NCI-H187 treated with DMSO at 0.1 percent for 48 hours (cell line): ENCODE results near the gene RETREG3.
A peak's percentile ranks its signal among the peaks of the same experiment; 100 is the strongest.
"Not testable (repeated sequence)": the region's sequence is repeated elsewhere in the genome, so short reads cannot be mapped to it uniquely, and the experiment has no call there.

Experiments
- DNase-seq: peaks from one replicate; lab custom pipeline; 2025; lab: John Stamatoyannopoulos, UW

Gene RETREG3

DNA sequence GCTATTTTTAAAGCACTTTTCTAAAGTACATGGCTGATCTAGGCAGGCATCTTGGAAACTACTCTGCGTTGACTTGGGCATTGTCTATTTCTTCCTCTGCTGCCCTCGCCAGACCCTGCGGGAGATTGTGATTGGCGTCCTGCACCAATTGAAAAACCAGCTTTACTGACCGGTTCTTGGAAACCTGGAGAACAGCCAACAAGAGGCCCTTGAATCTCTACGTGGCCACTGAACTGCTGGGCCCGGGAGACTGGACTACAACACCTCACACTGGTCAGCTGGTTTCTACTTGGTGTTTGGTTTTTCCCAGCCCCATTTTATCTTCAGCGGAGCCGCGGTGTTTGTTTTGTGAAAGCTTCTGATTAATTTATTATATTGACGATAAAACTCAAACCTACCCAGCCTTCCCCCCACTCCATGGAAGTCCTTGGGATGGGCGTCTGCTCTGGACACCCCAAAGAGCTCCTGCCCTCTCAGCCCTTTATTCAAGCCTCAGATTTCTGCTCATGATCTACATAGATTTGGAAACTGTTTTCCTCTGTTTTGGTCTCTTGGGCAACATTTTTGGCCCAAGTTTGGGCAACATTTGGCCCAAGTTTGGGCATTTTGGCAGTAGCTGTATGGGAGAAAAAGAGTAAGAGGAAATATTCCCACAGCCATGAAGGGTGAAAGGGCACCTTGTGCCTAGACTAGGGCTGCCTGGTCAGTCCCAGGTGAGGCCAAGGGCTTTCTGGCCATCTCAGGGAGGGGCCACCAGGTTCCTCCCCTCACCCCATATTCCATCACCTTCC is 37.5 kb downstream of the RETREG3 start:
- DNase-seq: no peak

DNA sequence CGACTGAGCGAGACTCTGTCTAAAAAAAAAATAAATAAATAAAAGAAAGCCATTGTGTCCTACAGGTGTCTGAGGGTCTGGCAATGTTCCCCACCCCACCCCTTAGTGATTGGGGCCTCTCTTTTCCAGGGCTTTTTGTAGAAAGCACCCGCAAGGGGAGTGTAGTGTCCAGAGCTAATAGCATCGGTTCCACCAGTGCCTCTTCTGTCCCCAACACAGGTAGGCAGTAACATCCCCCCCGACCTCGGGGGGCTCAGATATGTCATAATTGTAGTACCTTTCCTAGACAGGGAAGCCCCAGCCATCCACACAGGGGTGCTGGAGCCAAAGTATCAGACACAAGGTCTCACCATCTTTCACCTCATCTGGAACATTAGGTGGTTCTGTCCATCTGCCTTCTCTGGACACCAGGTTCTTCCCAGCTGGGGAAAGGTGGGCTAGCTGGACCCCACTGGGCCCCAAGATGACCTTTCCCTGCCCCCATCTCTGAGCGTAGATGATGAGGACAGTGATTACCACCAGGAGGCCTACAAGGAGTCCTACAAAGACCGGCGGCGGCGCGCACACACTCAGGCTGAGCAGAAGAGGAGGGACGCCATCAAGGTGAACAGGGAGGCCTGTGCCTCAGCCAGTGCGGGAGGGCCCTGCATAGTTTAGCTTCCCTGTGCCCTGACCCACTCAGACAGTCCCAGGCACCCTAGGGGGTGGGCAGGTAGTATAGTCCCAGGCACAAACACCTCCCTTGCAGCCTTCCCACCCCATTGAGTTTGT is 40.6 kb downstream of the RETREG3 start:
- no peak for DNase-seq

DNA sequence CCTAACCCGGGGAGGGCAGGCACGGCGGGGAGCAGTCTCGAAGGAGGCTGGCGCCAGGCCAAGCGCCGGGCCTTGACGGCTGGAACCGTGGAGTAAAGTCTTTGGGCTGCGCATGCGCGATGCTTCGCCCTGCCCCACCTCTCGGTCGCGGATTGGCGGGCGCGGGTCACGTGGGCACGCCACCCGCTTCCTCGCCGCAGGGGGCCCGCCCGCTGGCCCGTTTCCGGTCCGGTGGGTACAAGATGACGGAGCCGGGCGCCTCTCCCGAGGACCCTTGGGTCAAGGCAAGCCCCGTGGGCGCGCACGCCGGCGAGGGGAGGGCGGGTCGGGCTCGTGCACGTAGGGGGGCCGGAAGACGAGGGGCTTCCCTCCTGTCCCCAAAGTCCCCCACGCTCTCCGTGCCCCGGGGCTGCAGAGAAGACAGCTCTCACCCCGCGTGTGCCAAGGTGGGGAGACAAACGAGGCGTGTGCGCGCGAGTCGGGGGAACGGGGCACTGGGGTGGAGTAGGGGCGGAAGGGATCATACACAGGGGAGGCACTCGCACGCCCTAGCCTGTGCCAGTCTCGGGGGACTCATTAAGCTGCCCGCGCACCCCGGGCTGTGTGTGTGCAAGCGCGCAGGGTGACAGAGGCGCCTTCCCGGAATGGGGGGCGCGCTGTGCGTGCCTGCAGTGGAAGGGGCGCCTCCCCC is 42.1 kb downstream of the RETREG3 start, which contains the start of gene MLX:
Gene MLX, plus strand, starts transcription at position 218 of the 691 bp plus-strand sequence. Its CDS starts 25 bp downstream, at position 243.
- peak; percentile 54 for DNase-seq

DNA sequence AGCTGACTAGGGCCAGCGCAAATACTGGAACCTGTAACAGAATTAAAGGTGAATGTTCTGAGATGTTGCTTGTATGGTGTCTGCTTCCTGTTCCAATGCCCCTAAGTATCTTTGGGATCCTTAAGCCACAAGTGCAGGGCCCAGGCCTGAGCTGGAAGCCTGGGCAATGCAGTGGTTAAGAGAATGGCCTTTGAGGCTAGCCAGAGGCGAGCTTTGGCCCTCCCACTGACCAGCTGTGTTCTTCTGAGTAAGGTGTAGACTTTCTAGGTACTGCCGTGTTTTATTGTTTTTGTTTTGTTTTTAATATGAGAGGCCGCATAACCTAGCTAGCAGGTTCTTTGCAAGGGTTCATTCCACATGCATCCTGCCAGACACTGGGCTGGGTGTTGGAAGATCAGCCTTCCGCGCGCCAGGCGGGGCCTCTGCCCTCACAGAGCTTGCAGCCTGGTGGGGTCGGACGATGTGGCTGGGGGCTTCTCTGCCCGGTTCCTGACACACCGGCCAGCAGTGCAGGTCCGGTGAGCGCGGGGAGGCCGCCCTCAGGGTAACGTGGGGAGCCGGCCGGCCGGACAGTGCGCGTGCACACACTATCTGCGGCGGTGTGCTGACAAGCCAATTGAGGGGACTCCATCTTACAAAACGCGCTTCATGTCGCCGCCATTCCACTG is 42.8 kb downstream of the RETREG3 start:
- DNase-seq: no peak

DNA sequence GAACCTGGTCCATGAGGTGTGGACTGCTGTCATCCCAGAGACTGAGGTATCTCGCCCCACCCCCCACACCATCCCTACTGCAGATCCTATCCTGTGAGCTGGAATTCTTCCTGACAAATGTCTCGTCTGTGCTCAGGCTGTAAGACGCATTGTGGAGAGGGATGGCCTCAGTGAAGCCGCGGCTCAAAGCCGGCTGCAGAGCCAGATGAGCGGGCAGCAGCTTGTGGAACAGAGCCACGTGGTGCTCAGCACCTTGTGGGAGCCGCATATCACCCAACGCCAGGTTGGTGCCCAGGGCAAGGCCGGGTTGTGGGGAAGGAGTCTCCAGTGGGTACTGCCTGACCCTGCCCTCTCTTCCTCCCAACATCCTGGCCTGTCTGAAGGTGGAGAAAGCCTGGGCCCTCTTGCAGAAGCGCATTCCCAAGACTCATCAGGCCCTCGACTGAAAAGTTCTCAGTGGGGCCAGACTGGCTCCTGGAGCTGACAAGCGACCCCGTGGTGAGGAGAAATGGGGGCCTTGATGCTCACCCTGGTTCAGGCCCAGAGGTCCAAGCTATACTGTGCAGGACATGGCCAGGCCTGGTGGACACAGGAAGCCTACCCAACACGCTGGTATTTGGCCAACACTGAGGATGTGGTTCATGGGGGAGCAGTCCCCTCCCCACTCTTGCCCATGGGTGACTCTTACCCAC is 43.5 kb downstream of the RETREG3 start:
- no peak for DNase-seq

DNA sequence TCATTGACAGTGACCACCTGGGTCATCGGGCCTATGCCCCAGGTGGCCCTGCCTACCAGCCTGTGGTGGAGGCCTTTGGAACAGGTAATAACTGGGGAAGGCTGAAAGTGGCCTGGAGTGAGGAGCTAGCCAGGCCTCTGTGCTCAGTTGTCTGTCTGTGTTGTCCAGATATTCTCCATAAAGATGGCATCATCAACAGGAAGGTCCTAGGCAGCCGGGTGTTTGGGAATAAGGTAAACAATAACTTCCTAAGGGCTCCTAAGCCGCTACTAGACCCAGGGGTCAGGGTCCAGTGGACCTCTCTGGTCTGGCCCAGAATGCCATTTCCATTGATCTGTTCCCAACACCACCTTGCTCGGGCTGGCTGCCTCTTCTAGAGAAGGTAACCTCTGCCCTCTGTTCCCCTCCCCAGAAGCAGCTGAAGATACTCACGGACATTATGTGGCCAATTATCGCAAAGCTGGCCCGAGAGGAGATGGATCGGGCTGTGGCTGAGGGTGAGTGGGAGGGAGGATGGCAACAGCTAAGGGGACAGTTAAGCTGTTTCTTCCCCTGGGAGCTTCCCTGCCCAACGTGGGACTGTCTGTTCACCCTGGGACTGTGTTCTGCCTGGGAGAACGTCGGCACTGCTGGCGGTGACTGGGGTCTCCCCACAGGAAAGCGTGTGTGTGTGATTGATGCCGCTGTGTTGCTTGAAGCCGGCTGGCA is 44.2 kb downstream of the RETREG3 start:
- no peak for DNase-seq

DNA sequence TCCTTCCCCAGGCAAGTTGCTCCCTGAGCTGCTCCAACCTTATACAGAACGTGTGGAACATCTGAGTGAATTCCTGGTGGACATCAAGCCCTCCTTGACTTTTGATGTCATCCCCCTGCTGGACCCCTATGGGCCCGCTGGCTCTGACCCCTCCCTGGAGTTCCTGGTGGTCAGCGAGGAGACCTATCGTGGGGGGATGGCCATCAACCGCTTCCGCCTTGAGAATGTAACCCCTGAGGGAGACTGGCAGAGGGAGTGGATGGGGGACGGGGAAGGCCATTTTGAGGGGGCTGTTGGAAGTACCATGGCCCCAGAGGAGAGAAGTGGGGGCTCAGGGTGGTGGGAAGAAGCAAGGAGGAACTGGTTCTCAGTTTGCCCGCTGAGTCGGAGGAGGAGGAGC is 45.2 kb downstream of the RETREG3 start:
- DNase-seq: no peak

DNA sequence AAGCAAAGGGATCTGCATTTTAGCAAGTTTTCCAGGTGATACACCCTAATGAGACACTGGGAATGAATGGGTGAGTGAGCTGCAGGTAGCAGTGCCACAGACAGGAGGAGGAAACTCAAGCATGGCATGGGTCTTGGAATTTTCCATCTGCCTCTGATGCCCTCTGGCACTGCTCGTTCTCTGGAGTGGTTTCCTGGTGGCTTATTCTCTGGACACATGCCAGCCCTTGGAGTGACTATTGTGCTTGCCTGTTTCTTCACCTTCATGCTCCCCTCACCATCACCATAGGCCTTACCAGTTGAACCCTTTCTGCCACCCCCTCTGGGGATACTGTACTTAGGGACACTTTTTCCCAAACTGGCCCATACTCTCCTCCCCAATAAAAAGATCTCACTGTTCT is 45.6 kb downstream of the RETREG3 start:
- no peak for DNase-seq

DNA sequence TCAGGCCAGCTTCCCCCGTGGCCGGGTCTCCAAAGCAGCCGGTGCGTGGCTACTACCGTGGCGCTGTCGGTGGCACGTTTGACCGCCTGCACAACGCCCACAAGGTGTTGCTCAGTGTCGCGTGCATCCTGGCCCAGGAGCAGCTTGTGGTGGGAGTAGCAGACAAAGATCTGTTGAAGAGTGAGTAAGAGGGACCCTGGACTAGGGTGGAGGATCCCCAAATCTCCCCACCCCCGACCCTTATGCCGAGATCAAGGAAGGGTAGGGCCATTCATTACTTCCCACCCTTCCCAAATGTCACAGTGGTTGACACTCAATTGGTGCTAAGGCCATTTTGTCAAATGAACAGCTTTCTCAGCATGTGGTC is 46.0 kb downstream of the RETREG3 start:
- no peak for DNase-seq

DNA sequence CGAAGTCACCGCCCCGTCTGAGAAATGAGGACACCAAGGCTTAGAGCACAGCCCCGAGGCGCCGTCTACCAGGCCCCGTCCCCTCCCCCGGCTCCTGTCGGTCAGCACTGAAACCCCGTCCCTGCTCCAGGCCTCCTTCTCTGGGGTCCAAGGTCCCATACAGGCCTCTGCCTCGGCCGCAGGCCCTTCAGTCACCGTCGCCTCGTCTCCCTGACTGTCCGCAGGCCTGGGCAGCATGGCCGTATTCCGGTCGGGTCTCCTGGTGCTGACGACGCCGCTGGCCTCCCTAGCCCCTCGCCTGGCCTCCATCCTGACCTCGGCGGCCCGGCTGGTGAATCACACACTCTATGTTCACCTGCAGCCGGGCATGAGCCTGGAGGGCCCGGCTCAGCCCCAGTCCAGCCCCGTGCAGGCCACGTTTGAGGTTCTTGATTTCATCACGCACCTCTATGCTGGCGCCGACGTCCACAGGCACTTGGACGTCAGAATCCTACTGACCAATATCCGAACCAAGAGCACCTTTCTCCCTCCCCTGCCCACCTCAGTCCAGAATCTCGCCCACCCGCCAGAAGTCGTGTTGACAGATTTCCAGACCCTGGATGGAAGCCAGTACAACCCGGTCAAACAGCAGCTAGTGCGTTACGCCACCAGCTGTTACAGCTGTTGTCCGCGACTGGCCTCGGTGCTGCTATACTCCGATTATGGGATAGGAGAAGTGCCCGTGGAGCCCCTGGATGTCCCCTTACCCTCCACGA is 46.6 kb downstream of the RETREG3 start:
- no peak for DNase-seq

DNA sequence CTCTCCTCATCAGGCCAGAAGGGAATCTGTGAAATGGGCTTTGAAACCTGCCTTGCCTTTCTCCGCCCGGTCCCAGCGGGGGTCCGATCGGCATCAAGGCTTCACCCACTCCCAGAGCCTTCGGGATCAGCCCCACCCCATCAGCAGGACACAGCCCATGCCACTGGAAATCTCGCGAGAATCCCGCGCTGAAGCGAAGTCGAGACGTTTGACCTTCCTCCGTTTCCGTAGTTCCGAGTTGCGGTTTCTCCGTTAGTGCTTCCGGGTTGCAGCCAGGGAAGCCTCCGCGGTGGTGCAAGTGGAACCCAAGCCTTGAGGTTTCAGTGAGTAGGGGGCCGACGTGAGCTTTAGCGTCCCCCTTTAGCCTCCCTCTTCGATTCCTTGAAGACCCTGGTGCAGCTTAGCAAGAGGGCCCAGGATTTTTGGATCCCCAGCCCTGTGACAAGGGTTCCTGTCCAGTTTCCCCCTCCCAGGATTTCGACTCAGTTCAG is 47.2 kb downstream of the RETREG3 start, which contains the start of gene COASY:
Gene COASY, plus strand, starts transcription at position 252 of the 491 bp plus-strand sequence. CDS start 475 bp downstream, outside the sequence.
- peak; percentile 84 for DNase-seq

DNA sequence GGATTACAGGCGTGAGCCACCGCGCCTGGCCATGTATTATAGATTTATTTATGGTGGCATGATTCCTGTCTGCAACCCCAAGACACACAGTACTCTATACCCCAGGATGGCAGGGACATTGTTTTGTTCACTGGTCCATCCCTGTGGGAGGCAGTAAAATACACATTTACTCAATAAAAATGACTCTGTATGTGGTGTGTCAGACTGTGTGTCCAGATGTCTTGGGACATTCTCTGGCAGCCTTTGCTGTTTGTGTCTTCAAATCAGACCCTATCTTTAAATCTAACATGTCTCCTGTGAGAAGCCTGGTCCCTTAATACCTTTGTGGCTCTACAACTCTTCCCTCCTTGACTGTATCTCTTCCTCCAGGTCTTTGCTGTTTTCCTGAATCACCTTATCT is 48.9 kb downstream of the RETREG3 start:
- DNase-seq: no peak

DNA sequence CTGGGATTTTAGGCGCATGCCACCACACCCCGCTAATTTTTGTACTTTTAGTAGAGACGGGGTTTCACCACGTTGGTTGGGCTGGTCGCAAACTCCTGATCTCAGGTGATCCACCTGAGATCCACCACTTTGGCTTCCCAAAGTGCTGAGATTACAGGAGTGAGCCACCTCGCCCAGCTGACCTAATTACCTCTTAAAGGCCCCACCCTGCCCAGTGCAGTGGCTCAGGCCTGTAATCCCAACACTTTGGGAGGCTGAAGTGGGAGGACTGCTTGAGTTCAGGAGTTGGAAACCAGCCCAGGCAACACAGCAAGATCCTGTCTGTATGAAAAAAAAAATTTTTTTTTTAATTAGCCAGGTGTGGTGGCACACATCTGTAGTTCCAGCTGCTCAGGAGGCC is 50.1 kb downstream of the RETREG3 start:
- no peak for DNase-seq

DNA sequence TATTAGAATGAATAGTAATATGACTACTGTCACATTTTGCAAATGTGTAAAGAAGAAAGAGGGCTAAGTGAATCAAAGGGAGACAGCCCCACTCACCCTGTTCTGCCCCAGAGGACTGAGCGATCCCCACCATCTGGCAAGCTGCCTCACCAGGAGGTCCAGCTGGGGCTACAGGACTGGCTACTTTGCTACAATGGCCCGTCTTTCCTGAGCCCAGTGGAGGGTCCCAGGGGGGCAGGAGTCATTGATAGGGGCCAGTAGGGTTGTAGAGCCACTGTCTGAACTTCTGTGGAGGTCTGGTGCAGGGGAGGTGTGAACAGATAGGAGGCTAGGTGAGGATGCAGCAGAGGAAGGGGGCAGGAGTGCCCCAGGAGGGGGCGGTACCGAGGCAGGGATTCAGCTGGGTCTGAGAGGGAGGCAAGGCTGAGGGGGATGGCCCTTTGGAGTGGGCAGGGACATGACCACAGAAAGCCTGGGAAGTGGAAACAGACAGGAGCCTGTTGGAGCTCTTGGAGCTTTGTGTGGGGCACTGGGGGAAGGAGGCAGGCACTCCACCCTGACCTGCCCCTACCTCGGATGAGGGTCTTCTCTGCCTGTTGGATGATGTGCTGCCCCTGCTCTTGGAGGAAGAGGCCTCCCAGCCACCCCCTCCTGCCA is 53.1 kb downstream of the RETREG3 start:
- not testable (repeated sequence) for DNase-seq

DNA sequence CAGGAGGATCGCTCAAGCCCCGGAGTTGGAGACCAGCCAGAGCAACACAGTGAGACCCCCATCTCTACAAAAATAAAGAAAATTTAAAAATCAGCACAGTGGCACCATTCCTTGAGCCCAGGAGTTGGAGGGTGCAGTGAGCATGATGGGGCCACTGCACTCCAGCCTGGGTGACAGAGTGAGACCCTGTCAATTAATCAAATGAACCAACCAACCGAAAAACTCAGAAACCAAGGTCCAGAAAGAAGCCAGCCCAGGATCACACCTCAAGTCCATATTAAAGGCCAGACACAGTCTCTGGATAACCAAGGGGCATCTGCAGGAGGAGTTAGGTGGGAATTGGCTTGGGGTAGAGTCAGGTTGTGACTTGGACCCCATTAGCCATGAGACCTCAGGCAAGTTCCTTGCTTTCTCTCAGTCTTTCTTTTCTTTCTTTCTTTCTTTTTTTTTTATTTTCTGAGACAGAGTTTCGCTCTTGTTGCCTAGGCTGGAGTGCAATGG is 54.0 kb downstream of the RETREG3 start:
- no peak for DNase-seq

DNA sequence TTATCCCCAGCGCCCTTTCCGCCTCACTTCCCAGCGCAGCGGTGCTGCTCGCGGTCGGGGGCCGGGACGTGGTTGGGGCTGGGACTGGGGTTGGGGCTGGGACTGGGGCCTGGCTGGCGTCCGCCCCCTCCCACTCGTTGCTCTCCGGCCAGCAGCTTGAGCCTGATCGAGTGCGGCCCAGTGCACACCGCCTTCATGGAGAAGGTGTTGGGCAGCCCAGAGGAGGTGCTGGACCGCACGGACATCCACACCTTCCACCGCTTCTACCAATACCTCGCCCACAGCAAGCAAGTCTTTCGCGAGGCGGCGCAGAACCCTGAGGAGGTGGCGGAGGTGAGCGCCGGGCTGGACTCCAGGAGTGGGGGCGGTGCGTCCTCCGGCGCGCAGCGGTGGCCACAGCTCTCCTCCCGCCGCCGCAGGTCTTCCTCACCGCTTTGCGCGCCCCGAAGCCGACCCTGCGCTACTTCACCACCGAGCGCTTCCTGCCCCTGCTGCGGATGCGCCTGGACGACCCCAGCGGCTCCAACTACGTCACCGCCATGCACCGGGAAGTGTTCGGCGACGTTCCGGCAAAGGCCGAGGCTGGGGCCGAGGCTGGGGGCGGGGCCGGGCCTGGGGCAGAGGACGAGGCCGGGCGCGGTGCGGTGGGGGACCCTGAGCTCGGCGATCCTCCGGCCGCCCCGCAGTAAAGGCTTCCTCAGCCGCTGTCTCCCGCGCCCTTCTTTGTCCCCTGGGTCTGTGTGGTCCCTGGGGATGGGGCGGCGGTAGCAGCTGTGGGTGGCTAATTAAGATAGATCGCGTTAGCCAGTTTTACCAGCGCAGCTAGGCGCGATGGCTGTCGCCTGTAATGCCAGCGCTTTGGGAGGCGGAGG is 54.7 kb downstream of the RETREG3 start:
- no peak for DNase-seq

DNA sequence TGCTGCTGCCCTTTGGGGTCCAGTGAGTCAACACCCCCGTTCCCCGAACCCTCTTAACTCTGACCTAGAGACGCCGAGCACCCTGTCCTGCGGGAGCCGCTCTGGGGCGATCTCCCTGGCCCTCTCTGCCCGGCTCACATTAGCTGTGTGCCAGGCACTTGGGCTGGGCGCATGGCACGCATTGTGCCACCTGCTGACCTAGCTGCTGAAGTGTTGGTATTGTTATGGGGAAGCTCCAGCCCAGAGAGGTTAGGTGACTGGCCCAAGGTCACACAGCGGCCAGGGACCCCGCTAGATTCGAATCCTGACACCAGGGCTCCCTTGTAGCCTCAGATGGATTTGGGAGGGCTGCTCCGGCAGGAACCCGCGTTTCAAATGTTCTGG is 55.3 kb downstream of the RETREG3 start:
- no peak for DNase-seq

DNA sequence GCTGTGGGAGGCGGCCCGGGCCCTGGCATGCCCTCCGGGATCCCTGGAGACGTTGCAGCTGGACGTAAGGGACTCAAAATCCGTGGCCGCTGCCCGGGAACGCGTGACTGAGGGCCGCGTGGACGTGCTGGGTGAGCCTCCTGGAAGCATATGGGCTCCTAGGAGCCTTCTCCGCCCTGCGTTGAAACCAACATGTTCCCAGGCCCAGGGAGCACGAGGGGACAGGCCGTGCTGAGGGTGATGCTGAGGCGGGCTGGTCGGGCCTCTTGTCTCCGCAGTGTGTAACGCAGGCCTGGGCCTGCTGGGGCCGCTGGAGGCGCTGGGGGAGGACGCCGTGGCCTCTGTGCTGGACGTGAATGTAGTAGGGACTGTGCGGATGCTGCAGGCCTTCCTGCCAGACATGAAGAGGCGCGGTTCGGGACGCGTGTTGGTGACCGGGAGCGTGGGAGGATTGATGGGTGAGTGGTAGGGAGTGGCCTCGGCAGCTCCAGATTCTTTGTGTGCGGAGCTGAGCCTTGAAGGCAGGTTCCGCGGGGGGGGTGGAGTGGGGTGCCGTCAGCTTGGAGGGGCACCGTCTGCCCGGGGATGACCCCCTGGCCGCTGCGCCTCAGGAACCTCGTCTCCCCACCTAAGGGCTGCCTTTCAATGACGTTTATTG is 55.9 kb downstream of the RETREG3 start:
- DNase-seq: no peak
